Suprapubic skin (tissue), 4 donors: ENCODE measurements around the gene COL5A1.

ENCODE experiments used
- EP300 ChIP-seq: sonication (generic); formaldehyde crosslinking; IDR thresholded peaks from one replicate; pipeline ENCODE4 v1.6.1; 2017; ENCODE audit warnings: antibody characterized with exemption
- POLR2AphosphoS5 ChIP-seq, 3 donors: sonication (generic); formaldehyde crosslinking; IDR thresholded peaks; one replicate each; pipeline ENCODE4 v1.6.1; 2017; ENCODE audit warnings: antibody characterized with exemption in 3 of 3
- TF ChIP-seq, protein P1 (sequence below), 2 donors: fragments of 200-600 bp in 1 of 2; fragments of 450-650 bp in 1 of 2; sonication (generic) in 1 of 2; IDR thresholded peaks; one replicate each; pipeline ENCODE4 v1.5.1; 2016 to 2019; ENCODE audit warnings: antibody characterized with exemption in 2 of 2, mild to moderate bottlenecking in 1 of 2, moderate library complexity in 1 of 2

DNA sequence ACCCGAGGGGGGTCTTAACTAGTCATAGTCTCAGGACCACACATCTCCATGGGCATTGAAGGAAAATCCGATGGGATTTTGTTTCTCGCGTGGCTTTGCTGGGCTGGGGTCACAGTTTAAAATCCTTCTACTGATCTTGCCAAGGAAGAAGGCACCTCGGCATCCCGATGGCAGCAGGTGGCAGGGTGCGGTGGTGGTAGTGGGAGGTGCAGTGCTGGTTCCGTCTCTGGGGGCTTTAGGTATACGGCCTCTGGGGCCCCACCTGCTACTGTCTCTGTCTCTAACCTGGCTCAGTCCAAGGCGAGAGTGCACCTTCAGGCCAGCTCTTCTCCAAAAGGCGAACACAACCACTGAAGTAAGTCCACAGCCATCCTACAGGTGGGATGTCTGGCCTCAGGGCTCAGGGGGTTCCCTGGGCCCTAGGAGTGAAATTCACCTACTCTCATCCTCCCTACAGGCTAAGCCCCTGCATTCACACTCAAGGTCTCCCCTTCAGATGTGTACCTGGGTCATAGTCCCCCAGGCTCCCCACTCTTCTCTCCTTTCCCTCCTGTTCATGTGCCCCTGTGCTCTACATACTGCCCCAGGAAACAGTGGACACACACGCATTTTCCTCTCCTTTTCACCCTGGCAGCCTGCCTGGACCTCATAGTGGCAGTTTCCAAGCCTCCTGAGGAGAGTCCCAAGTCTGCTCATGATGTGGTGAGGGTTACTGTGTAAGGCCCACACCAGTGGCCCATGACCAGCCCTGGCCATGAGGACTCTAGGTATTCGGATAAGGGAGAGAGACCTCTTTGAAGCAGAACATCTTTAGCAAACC is 238.3 kb downstream of the COL5A1 start:
- no peak for TF ChIP-seq EP300
- TF ChIP-seq, protein P1, sequence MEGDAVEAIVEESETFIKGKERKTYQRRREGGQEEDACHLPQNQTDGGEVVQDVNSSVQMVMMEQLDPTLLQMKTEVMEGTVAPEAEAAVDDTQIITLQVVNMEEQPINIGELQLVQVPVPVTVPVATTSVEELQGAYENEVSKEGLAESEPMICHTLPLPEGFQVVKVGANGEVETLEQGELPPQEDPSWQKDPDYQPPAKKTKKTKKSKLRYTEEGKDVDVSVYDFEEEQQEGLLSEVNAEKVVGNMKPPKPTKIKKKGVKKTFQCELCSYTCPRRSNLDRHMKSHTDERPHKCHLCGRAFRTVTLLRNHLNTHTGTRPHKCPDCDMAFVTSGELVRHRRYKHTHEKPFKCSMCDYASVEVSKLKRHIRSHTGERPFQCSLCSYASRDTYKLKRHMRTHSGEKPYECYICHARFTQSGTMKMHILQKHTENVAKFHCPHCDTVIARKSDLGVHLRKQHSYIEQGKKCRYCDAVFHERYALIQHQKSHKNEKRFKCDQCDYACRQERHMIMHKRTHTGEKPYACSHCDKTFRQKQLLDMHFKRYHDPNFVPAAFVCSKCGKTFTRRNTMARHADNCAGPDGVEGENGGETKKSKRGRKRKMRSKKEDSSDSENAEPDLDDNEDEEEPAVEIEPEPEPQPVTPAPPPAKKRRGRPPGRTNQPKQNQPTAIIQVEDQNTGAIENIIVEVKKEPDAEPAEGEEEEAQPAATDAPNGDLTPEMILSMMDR (IDR thresholded peaks at IDR 0.05), result no peak
- TF ChIP-seq POLR2AphosphoS5 (IDR thresholded peaks at IDR 0.05), result no peak
